HG03066 (cell line): ENCODE measurements around the gene DYNC1I1.
A peak's percentile ranks its signal among the peaks of the same experiment; 100 is the strongest.

ENCODE experiments used
- ATAC-seq: cut with Tn5 transposase; IDR thresholded peaks from one replicate; pipeline ENCODE4 v1.9.1; 2021; ENCODE audit warnings: low read depth; ENCODE audit not compliant: unreplicated experiment

The DYNC1I1 gene

DNA sequence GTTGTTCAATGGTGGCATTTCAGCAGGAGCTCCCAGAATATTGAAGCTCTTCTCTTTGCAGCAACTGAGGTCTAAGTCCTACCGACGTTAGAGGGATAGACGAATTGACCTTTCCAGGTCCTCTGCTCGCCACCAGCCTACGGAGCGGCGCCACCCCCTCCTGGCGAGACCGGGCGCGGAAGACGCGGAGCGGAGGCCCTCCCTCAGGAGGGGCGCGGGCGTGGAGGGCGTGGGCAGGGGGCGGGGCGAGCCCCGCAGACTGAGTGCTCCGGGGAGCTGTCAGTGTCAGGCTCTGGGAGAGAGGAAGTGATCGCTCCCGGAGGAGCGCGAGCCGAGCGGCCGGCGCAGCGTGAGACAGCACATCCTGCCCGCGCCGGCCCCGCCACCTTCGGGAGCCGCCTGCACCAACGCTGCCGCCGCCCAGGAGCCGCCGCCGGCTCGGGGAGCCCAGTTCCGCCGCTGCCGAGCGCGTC, at the start of gene DYNC1I1:
Gene DYNC1I1 (plus strand): TSS at position 257 of the 473 bp plus-strand sequence. CDS start 32,176 bp downstream, outside the sequence.
- ATAC-seq, result peak; percentile 90

- peak; percentile 70 for ATAC-seq
These were observed 48.7 kb upstream of the DYNC1I1 start for GRCh38 chr7:95723583-95724180.

GRCh38 chr7:95725205-95725604, 47.1 kb upstream of the DYNC1I1 start:
- no peak for ATAC-seq

DNA sequence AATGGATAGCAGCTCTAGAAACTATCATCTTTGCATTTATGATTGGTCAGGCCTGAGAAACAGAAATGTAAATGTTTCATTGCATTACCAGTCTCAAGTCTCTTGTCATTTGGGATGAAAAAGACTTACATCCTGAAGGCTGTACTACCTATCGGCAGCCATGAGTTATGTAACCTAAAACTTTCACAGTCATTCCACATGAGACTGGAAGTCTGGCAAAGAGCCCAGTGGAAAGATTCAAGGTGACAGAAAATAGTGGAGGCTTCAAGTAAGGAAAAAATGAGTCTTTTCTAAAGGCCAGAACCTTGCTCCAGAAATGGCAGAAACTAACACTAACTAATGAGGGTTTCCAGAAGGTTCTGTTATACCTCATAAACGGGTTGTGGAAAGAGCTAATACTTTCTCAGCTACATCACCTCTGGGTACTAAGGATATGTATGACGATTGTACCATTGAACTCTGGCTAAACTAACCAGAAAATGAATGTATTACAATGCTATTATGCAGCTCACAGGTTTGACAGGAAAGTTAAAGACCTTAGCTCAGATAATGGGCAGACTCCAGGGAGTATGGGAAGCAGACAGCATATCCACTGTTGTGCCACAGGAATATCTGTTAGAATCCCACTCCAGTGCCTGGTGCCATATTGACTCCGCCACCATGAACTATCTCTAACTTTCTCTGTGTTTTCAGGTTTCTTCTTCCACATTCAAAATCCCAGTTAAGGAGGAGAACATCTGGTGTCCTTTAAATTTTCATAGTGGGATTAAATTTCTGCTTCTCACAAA, 41.7 kb upstream of the DYNC1I1 start:
- no peak for ATAC-seq

- ATAC-seq, result no peak
These were observed 35.7 kb upstream of the DYNC1I1 start for GRCh38 chr7:95736635-95737034.

- ATAC-seq, result no peak
These were observed 34.4 kb upstream of the DYNC1I1 start for GRCh38 chr7:95737828-95738505.

DNA sequence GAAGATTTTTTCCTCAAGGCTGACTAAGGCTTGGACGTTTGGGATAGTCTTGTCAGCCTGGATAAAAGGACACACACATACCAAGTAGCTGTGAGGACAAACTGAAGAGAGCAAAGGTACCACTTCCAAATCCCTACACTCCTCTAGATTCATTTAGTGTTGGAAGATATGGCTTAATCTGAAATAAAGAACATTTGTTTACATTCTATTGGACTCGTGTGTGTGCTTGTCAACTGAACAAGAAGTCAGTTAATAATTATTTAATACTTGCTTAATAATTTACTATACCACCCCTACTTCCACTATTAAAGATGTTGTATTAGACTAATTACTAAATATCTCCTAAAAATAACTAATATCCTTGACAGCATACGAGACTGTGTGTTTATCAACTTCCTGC, 23.3 kb upstream of the DYNC1I1 start:
- no peak for ATAC-seq

DNA sequence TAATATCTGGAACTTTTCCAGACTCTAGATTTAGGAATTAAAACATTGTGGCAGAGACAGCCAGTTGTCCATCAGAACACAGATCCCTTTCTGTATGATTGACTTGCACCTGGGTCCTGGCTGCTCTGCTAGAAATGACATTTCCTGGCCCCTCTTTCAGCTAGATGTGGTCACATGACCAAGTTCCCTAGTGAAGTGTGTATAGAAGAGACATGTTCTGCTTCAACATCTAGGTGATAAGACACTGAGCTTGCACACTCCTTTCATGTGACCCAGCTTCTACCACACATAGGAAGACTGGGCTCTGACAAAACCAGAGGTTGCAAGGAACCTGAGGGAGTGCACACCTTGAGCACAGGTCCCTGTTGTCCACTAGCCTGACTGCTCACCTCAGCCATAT, 22.8 kb upstream of the DYNC1I1 start:
- ATAC-seq, result no peak

DNA sequence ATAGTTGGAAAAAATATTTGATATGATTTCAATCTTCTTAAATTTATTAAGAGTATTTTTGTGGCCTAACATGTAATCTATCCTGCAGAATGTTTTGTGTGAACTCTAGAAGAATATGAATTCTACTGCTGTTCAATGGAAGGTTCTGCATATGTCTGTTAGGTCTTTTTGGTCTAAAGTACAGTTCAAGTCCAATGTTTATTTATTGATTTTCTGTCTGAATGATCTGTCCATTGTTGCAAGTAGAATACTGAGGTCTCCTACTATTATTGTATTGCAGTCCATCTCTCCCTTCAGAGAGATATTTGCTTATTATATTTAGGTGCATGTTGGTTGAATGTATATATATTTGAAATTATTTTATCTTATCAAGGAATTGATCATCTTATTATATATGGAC, 18.9 kb upstream of the DYNC1I1 start:
- ATAC-seq, result no peak

- no peak for ATAC-seq
These were observed 16.9 kb upstream of the DYNC1I1 start for GRCh38 chr7:95755277-95755934.

DNA sequence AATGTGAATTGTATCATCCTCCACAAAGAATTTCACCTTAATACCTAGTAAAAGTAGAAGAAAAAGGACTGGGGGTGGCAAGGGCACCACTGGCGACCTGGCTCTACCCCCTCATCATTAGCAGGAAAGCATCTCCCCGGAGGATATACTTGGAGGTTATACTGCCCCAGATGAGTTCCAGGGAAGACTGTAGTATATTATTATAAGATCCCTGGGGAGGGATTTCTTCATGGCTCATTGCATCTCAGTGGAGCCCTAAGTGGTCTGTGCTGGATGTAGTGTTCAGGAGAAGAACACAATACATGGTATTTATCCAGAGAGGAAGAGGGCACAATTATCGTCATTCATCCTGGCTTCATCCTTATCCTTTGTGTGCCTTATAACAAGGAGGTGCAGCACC, 14.2 kb upstream of the DYNC1I1 start:
- no peak for ATAC-seq

- ATAC-seq, result no peak
These were observed 6.3 kb upstream of the DYNC1I1 start for GRCh38 chr7:95766086-95766485.

- no peak for ATAC-seq
These were observed 5.7 kb upstream of the DYNC1I1 start for GRCh38 chr7:95766657-95767056.

- ATAC-seq, result no peak
These were observed 622 bp downstream of the DYNC1I1 start for GRCh38 chr7:95772771-95773581.

GRCh38 chr7:95776561-95777185, 4.3 kb downstream of the DYNC1I1 start:
- ATAC-seq, result no peak

DNA sequence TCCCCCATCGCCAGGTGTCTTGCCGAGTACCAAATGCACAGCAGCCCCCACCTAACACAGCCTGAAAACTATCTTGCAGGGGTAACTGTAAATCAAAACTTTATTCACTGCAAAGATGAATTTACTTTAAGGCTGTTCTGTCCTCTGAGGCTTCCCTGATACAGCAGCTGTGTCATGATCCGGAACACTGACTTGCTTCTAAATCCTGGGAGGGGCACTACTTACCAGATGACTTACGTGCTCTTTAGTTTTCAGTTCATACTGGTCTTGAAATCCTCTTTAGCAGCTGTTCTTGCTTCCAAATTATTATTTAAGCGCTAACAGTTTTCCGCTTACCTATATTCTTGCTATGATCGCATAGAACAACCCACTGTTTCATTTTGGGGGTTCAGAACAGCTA, 4.9 kb downstream of the DYNC1I1 start:
- ATAC-seq, result no peak

DNA sequence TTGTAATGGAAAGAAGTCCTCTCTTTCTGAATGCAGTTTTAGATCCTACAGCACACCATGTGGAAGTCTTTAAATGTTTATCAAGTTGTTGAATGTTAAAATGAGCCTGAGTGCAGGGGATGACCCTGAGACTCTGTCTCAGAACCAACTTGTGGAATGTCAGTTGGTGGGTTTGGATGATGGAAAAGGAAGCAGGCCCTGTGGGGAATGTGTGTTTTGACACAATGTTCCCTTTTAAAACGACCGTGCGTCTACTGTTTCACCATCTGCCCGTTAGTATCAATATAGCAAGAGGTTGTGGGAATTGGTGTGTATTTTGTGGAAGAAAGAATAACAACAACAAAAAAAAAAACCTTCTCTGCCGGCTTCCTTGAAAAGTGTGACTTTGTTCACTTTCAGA, 8.3 kb downstream of the DYNC1I1 start:
- ATAC-seq, result no peak

GRCh38 chr7:95781961-95782586, 9.7 kb downstream of the DYNC1I1 start:
- ATAC-seq, result no peak

- no peak for ATAC-seq
These were observed 12.4 kb downstream of the DYNC1I1 start for GRCh38 chr7:95784796-95785195.
